KOPT-K1 (cell line): ENCODE data around the gene RASGRF2.

Experiments
- H3K27ac ChIP-seq: fragments of 200-600 bp; sonication (generic); 2 replicates; pipeline ENCODE4 v1.5.1; 2016; ENCODE audit warnings: antibody characterized with exemption, mild to moderate bottlenecking, low read depth, low read length; ENCODE audit not compliant: poor library complexity, severe bottlenecking
- H3K36me3 ChIP-seq: fragments of 200-600 bp; sonication (generic); 2 replicates; pipeline ENCODE4 v1.5.1; 2017; ENCODE audit warnings: antibody characterized with exemption, mild to moderate bottlenecking, low read length, moderate library complexity; ENCODE audit not compliant: insufficient read depth
- H3K9me3 ChIP-seq: fragments of 200-600 bp; sonication (generic); 2 replicates; pipeline ENCODE4 v1.5.1; 2017; ENCODE audit warnings: antibody characterized with exemption, low read length, mild to moderate bottlenecking; ENCODE audit not compliant: insufficient read depth, poor library complexity, severe bottlenecking

The RASGRF2 gene

GRCh38 chr5:80961376-80962281 is 1.5 kb downstream of the RASGRF2 start:
- Histone ChIP-seq H3K36me3 (no peaks in the 10 kb centered on the region), H3K9me3 (peaks cover 9% of the 10 kb centered on the region), H3K27ac (no peak overlapping the region)

- Histone ChIP-seq H3K36me3 (no peaks in the 10 kb centered on the region), H3K27ac (no peak overlapping the region), H3K9me3 (peaks cover 9% of the 10 kb centered on the region)
Observed at GRCh38 chr5:80962630-80963520, 2.7 kb downstream of the RASGRF2 start.

GRCh38 chr5:80963521-80963895 is 3.3 kb downstream of the RASGRF2 start:
- Histone ChIP-seq H3K27ac (no peak overlapping the region), H3K36me3 (no peaks in the 10 kb centered on the region), H3K9me3 (peaks cover 9% of the 10 kb centered on the region)

GRCh38 chr5:80963966-80964481 is 3.9 kb downstream of the RASGRF2 start:
- H3K9me3 ChIP-seq: peaks cover 9% of the 10 kb centered on the region
- H3K36me3 ChIP-seq: no peaks in the 10 kb centered on the region
- no peak overlapping the region for H3K27ac ChIP-seq

GRCh38 chr5:80964491-80964890 is 4.3 kb downstream of the RASGRF2 start:
- peaks cover 9% of the 10 kb centered on the region for H3K9me3 ChIP-seq
- no peaks in the 10 kb centered on the region for H3K36me3 ChIP-seq
- H3K27ac ChIP-seq: no peak overlapping the region

- H3K27ac ChIP-seq: no peak overlapping the region
Observed at GRCh38 chr5:80964919-80965318, 4.8 kb downstream of the RASGRF2 start.

GRCh38 chr5:80967500-80968181 is 7.5 kb downstream of the RASGRF2 start:
- Histone ChIP-seq H3K36me3 (no peaks in the 10 kb centered on the region), H3K27ac (no peak overlapping the region), H3K9me3 (no peaks in the 10 kb centered on the region)

More at GRCh38 chr5:80964919-80965318, 4.8 kb downstream of the RASGRF2 start:
- Histone ChIP-seq H3K9me3 (peaks cover 9% of the 10 kb centered on the region), H3K36me3 (no peaks in the 10 kb centered on the region)

- Histone ChIP-seq H3K9me3 (no peaks in the 10 kb centered on the region), H3K36me3 (no peaks in the 10 kb centered on the region), H3K27ac (no peak overlapping the region)
Observed at GRCh38 chr5:80973027-80973426, 12.9 kb downstream of the RASGRF2 start.

GRCh38 chr5:80975065-80975464 is 14.9 kb downstream of the RASGRF2 start:
- Histone ChIP-seq H3K9me3 (no peaks in the 10 kb centered on the region), H3K27ac (no peak overlapping the region), H3K36me3 (no peaks in the 10 kb centered on the region)

- H3K36me3 ChIP-seq: no peaks in the 10 kb centered on the region
- H3K9me3 ChIP-seq: no peaks in the 10 kb centered on the region
- no peak overlapping the region for H3K27ac ChIP-seq
Observed at GRCh38 chr5:80976985-80977384, 16.8 kb downstream of the RASGRF2 start.

- Histone ChIP-seq H3K36me3 (no peaks in the 10 kb centered on the region), H3K27ac (no peak overlapping the region), H3K9me3 (no peaks in the 10 kb centered on the region)
Observed at GRCh38 chr5:80977764-80978163, 17.6 kb downstream of the RASGRF2 start.

- Histone ChIP-seq H3K36me3 (no peaks in the 10 kb centered on the region), H3K27ac (no peak overlapping the region), H3K9me3 (no peaks in the 10 kb centered on the region)
Observed at GRCh38 chr5:80978772-80979317, 18.7 kb downstream of the RASGRF2 start.

GRCh38 chr5:80982093-80982492 is 21.9 kb downstream of the RASGRF2 start:
- no peaks in the 10 kb centered on the region for H3K36me3 ChIP-seq
- H3K27ac ChIP-seq: no peak overlapping the region
- H3K9me3 ChIP-seq: no peaks in the 10 kb centered on the region

- Histone ChIP-seq H3K36me3 (no peaks in the 10 kb centered on the region), H3K9me3 (no peaks in the 10 kb centered on the region), H3K27ac (no peak overlapping the region)
Observed at GRCh38 chr5:80985600-80986228, 25.6 kb downstream of the RASGRF2 start.
